Fibroblast of skin of left biceps (primary cell): ENCODE results near the gene MRPL49.

Experiments
- DNase-seq, 2 experiments: peaks; one replicate each; pipeline ENCODE4 v3.0.0-alpha.2; 2013; ENCODE audit warnings: low read depth in 2 of 2

The MRPL49 gene

DNA sequence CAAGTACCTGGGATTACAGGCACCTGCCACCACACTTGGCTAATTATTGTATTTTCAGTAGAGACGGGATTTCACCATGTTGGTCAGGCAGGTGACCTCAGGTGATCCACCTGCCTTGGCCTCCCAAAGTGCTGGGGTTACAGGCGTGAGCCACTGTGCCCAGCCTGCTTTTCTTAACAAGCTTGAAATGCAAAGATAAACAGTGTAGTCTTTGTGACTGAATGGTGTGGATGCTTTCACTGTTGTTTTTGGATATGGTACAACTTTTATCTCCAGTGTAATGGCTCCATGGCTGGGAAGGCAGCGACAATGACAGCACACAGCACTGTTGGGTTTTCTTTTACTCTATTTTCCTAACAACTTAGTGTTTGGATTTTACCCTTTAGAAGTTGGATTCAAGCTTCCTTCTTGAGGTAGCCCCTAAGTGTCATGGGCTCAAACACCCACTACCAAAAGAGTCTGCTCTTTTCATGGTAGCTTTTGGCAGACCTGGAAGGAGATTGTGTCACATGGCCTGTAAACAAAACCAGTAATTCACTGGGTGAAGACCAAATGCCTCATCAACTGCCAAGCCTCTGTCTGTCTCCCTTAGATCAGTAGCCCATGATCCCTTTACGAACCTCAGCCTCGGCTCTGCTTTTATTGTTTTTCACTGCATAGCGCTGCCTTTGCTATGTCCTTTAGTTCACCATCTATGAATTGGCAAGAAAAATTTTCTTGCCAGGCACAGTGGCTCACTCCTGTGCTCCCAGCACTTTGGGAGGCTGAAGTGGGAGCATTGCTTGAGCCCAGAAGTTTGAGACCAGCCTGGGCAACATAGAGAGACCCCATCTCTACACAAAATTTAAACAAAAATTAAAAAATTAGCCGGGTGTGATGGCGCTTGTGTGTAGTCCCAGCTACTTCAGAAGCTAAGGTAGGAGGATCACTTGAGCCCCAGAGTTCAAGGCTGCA is 19.7 kb upstream of the MRPL49 start:
- no peak for DNase-seq

GRCh38 chr11:65103476-65103875 is 18.6 kb upstream of the MRPL49 start:
- DNase-seq = no peak

DNA sequence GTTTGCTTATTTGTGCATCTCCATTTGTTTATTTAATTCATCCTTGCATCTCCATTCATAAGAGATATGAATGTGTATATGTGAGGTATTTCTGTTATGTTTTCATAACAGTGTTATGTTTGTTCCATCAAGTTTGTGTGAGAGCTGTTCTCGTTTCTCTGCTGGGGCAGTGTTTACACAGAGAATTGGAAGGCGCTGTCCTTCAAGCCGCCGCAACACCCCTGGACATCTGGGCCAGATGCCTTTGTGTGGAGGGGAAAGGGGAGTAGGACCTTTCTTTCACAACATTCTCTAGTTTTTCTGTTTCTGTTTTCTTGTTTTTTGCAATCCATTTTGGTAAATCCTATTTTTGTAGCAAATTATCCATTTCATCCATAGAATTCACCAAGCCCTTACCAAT is 17.5 kb upstream of the MRPL49 start:
- DNase-seq = no peak

- DNase-seq = no peak
Observed at GRCh38 chr11:65107078-65107477, 15.0 kb upstream of the MRPL49 start.

DNA sequence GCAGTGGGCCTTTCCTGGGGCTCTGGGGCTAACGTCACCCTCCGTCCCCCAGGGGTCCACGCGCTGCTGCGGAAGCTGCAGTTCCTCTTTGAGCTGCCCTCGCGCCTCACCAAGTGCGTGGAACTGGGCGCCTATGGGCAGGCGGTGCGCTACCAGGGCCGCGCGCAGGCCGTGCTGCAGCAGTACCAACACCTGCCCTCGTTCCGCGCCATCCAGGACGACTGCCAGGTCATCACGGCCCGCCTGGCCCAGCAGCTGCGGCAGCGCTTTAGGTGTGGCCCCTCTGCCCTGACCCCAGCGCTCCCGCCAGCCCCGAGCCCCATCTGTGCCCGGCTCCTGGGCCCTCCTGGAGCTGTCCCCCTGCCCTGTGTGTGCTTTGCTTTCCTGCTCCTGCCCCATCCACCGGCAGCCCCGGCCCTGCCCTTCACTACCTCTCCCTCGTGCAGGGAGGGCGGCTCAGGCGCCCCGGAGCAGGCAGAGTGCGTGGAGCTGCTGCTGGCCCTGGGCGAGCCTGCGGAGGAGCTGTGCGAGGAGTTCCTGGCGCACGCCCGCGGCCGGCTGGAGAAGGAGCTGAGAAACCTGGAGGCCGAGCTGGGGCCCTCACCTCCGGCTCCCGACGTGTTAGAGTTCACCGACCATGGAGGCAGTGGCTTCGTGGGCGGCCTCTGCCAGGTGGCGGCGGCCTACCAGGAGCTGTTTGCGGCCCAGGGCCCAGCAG is 14.2 kb upstream of the MRPL49 start:
- DNase-seq = no peak

- no peak for DNase-seq
Observed at GRCh38 chr11:65108469-65109123, 13.5 kb upstream of the MRPL49 start.

DNA sequence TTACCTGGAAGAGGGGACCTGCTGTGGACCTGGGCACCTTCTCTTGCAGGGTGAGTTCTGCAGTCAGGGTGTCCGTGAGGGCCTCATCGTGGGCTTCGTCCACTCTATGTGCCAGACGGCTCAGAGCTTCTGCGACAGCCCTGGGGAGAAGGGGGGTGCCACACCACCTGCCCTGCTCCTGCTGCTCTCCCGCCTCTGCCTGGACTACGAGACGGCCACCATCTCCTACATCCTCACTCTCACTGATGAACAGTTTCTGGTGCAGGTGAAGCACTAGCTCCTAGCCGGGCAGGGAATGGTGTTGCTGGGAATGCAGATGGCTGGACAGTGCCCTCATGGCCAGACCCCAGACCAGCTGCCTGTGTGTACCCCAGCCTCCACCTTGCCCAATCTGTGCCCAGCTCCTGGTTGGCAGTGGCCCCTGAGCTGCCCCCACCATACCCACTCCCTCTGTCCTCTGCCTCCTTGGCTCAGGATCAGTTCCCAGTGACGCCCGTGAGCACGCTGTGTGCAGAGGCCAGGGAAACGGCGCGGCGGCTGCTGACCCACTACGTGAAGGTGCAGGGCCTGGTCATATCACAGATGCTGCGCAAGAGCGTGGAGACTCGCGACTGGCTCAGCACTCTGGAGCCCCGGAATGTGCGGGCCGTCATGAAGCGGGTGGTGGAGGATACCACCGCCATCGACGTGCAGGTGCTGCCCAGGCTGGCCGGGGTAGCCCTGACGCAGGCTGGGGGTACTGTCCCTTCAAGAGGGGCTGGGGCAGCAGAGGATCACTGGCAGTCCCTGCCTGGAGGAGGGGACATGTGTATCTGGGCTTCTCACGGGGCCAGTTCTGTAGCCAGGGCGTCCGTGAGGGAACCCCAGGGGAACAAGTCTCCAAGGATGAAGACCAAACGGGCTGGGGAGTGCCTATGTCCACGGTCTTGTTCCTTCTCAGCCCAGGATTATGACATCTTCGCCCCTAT is 12.6 kb upstream of the MRPL49 start:
- DNase-seq = no peak

GRCh38 chr11:65110354-65110861 is 11.7 kb upstream of the MRPL49 start:
- DNase-seq = peak; percentile 35 to 36

- DNase-seq = no peak
Observed at GRCh38 chr11:65111159-65111743, 10.9 kb upstream of the MRPL49 start.

DNA sequence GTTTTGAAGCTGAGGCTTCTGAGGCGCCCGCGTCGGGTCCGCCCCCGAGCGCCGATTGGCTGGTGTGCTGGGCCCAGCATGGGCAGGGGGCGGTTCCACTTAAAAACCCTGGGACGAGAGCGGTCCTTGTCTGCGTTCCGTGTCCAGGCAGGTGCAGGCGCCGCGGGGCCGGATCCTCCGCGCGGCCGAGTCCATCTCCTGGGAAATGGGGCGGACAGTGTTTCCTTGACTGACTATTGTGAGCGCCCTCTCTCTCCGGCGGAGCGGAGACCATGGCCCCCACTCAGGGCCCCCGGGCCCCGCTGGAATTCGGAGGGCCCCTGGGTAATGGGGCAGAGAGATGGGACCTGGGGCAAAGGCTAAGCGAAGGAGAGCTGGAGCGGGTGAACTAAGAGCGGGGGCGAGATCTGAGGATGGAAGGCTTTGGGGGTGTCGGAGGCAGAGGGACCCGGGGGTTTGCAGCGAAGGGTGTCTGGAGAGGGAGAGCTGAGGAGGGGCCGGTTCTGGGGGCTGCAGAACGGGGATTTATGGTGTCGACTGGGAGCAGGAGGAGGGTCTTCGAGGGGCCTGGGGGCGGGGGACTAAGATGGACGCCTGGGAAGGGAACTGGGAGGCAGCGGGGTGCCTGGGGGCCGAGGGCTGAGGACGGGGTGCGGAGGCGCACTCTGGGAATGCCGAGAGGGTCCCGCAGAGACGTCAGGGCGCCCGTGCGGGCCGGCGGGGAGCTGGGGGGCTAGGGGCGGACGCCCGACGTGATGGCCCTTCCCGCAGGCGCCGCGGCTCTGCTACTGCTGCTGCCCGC is 10.2 kb upstream of the MRPL49 start, which contains the start of gene TM7SF2:
Gene TM7SF2 (plus strand): TSS at position 129 of the 802 bp plus-strand sequence. CDS start 144 bp downstream, at position 273.
- peak; percentile 47 to 61 for DNase-seq

- no peak for DNase-seq
Observed at GRCh38 chr11:65112546-65113360, 9.4 kb upstream of the MRPL49 start.

DNA sequence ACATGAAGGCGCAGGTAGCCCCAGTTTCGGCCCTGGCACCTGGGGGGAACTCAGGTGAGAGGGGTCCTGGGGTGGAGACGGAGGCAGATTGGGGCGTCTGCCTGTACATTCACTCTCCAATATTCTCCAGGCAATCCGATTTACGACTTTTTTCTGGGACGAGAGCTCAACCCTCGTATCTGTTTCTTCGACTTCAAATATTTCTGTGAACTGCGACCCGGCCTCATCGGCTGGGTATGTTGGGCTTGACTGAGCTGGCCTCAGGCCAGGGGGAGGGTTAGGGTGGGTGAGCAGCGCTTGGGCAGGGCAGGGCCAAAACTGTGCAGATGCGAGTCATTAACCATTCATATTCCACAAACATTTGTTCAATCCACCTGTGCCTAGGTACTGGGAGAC is 8.8 kb upstream of the MRPL49 start:
- DNase-seq = no peak

DNA sequence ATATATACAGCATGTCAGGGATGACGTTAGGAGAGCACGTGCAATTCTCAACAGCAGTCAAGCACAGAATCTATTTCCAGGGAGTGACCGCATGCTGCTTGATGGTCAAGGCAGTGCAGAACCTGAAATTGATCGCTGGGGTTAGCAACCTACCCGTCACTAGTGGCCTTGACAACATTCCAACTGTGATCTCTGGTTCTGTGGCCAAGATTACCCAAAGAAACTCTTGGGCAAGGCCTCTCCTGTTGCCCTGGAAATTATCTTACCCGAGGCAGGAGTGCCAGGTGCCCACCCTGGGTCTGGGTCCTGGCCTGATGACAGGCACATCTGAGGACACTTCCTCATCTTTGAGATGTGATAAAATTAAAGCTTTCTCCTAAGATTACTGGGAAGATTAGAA is 8.3 kb upstream of the MRPL49 start:
- DNase-seq = no peak

DNA sequence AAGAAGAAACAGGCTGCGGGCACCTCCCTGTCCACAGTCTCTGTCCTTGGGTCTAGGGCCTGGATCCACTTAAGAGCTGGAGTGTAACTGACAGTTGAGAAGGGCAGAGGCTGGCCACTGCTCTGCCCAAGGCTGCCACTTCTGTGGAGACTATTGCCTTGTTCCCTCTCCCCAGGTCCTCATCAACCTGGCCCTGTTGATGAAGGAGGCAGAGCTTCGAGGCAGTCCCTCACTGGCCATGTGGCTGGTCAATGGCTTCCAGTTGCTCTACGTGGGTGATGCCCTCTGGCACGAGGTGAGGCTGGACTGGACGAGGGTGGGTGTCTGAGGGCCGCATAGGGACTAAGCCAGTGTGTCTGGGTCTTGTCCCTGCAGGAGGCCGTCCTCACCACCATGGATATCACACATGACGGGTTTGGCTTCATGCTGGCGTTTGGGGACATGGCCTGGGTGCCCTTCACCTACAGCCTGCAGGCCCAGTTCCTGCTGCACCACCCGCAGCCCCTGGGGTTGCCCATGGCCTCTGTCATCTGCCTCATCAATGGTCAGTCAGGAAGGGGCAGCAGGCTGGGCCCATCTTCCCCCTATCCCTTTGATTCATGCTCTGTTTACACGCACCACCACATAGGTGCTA is 7.5 kb upstream of the MRPL49 start:
- DNase-seq = no peak

- DNase-seq = no peak
Observed at GRCh38 chr11:65115361-65116082, 6.6 kb upstream of the MRPL49 start.

- DNase-seq = no peak
Observed at GRCh38 chr11:65116370-65117205, 5.5 kb upstream of the MRPL49 start.
